Thyroid gland (tissue), 4 donors: ENCODE data around the gene DLGAP1. TPM values are rescaled to one million over a fixed set of nuclear protein-coding genes. Genes with fewer than 3 reads are reported as not detected.

Source experiments
- DNase-seq, 2 donors: peaks; one replicate each; pipeline ENCODE4 v3.0.0-alpha.2; 2019
- H3K27ac ChIP-seq, 3 donors: fragments of 200-600 bp; sonication (generic); 1 replicate in 2 of 3; 2 replicates in 1 of 3; pipeline ENCODE4 v1.5.1; 2016 to 2019; ENCODE audit warnings: mild to moderate bottlenecking in 1 of 3, moderate library complexity in 1 of 3
- H3K27me3 ChIP-seq: fragments of 200-600 bp; sonication (generic); one replicate; pipeline ENCODE4 v1.5.1; 2019
- H3K36me3 ChIP-seq, 2 donors: fragments of 200-600 bp; sonication (generic); one replicate each; pipeline ENCODE4 v1.5.1; 2016 to 2019
- H3K4me1 ChIP-seq, 2 donors: fragments of 200-600 bp; sonication (generic); one replicate each; pipeline ENCODE4 v1.5.1; 2017 to 2019
- H3K4me3 ChIP-seq, 3 donors: fragments of 200-600 bp; sonication (generic); replicated peaks in 1 of 3; 1 replicate in 2 of 3; 2 replicates in 1 of 3; pipeline ENCODE4 v1.5.1; 2016; ENCODE audit warnings: mild to moderate bottlenecking in 1 of 3
- H3K9me3 ChIP-seq: fragments of 200-600 bp; sonication (generic); one replicate; pipeline ENCODE4 v1.5.1; 2017
- POLR2A ChIP-seq, 2 donors: fragments of 450-650 bp; IDR thresholded peaks; one replicate each; pipeline ENCODE4 v1.6.1; 2017; ENCODE audit warnings: antibody characterized with exemption in 2 of 2, mild to moderate bottlenecking in 2 of 2, moderate library complexity in 1 of 2
- WGBS, 2 donors: methylation state at CpG; one replicate each; pipeline ENCODE4 v1.1.5; 2017; 5-methylcytosine and 5-hydroxymethylcytosine counted together
- intact Hi-C: fragments of 100-400 bp; cut with DNase I; formaldehyde crosslinking; loops from one replicate; pipeline ENCODE4 v1.15.1; 2023
- total RNA-seq, 4 donors: library from RNA; depleted of rRNA; stranded (reverse); fragments of >200 nt; gene quantifications; one replicate each; pipeline ENCODE4 v1.2.3, GENCODE V29; 2016
- TF ChIP-seq, protein P1 (sequence below), 6 experiments: fragments of 200-600 bp in 3 of 6; fragments of 450-650 bp in 3 of 6; sonication (generic) in 3 of 6; IDR thresholded peaks; one replicate each; pipeline ENCODE4 v1.5.1; 2016 to 2019; ENCODE audit warnings: antibody characterized with exemption in 6 of 6, mild to moderate bottlenecking in 2 of 6, inconsistent platforms in 1 of 6, moderate library complexity in 1 of 6

Gene DLGAP1
- total RNA-seq, 4 donors from 2014 or later, result 0.25 to 2.7 (median 0.77) TPM

DNA sequence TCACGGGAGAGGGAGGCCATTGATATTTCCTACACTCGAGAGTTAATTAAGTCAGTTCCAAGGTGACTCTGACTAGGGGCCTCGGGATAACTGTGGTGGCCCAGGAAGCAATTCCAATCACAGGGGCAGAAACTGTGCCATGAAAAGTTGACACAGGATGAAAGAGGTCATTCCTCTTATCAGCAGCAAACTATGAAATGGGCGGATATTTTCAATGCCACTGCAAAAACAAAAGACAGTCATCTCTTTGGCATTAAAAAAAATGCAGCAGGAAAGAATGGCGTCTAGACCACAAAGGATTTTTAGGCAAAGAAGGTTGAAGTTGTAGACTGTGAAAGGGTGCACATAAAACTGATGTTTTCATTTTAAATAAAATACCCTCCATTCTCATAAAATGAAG is 955.1 kb downstream of the DLGAP1 start:
- Histone ChIP-seq H3K27ac (no peak overlapping the region), H3K4me1 (peaks cover 4 to 11% of the 10 kb centered on the region in 2 donors), H3K27me3 (no peaks in the 10 kb centered on the region), H3K36me3 (no peaks in the 10 kb centered on the region), H3K9me3 (no peaks in the 10 kb centered on the region), H3K4me3 (no peak overlapping the region)
- intact Hi-C loops, result no loop called here
- WGBS, 2 donors, result 82 to 91% methylated on average over 5 of the region's 5 CpGs
- DNase-seq, result no peak
- TF ChIP-seq, protein P1, sequence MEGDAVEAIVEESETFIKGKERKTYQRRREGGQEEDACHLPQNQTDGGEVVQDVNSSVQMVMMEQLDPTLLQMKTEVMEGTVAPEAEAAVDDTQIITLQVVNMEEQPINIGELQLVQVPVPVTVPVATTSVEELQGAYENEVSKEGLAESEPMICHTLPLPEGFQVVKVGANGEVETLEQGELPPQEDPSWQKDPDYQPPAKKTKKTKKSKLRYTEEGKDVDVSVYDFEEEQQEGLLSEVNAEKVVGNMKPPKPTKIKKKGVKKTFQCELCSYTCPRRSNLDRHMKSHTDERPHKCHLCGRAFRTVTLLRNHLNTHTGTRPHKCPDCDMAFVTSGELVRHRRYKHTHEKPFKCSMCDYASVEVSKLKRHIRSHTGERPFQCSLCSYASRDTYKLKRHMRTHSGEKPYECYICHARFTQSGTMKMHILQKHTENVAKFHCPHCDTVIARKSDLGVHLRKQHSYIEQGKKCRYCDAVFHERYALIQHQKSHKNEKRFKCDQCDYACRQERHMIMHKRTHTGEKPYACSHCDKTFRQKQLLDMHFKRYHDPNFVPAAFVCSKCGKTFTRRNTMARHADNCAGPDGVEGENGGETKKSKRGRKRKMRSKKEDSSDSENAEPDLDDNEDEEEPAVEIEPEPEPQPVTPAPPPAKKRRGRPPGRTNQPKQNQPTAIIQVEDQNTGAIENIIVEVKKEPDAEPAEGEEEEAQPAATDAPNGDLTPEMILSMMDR (IDR thresholded peaks at IDR 0.05), result no peak
- TF ChIP-seq POLR2A (IDR thresholded peaks at IDR 0.05), result no peak

DNA sequence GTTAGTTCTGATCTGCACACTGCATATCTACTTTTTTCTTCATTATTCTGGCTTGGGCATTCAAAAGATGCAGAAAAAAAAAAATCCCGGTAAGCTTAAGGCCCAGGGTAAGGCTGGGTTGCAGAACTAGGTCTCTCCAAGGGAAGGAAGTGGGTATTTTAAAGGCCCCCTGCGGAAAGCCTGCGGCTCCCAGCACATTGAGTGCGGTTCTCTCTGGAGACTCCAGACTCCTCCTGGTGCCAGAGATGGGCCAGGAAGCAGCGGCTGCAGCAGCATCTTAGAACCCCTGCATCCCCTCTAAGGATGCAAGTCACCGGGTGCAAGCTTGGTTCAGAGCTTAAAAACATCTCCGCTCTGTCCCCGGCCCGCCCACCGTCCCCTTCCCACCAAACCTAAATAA is 955.6 kb downstream of the DLGAP1 start:
- no peaks in the 10 kb centered on the region for H3K36me3 ChIP-seq
- intact Hi-C loops, result no loop called here
- 47 to 52% methylated on average over 10 of the region's 10 CpGs for WGBS, 2 donors
- peaks cover 4 to 16% of the 10 kb centered on the region in 2 donors for H3K4me1 ChIP-seq
- no peak for DNase-seq
- H3K27me3 ChIP-seq, result no peaks in the 10 kb centered on the region
- H3K4me3 ChIP-seq, result peak overlapping the region in 1 of 3 donors; percentile 28
- TF ChIP-seq, protein P1 (IDR thresholded peaks at IDR 0.05), result no peak
- no peak for TF ChIP-seq POLR2A (IDR thresholded peaks at IDR 0.05)
- H3K27ac ChIP-seq, result peak overlapping the region in 1 of 3 donors; percentile 22
- H3K9me3 ChIP-seq, result no peaks in the 10 kb centered on the region

DNA sequence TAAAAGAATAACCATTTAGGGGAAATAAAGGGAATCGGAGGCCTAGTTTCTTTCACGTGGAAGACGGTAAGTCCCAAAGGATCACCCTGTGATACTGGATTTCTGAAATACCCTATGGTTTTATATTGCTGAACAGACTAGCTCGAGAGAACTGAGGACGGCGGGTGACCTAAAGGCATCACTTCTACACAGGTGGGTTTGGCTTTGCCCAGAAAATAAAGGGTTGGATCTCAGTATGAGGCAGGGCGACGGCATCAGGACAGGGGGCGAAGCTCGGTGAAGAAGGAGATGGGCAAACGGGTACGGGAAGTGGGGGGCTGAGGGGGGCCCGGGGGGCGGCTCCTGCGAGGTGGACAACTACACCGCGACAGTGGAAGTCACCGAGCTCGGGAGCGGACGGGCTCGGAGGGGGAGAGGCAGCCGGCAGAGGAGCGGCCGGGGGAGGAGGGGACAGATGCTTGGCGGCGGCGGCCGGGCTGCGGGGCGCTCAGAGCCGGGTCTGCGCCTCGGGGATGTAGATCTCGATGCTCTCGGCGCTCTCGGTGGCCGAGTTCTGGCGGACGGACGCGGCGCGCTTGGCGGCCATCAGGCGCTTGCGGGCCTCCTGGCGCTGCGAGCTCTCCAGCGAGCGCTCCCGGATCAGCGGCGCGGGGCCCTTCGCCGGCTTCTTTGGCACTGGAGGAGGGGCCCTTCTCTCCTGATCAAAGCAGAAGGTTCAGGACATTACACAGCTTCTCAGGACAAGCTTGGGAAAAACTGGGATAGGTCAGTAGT is 956.2 kb downstream of the DLGAP1 start:
- H3K27me3 ChIP-seq, result no peaks in the 10 kb centered on the region
- 27 to 45% methylated on average over 24 to 37 of the region's 58 CpGs for WGBS, 2 donors
- H3K27ac ChIP-seq, result peak overlapping the region in 1 of 3 donors; percentile 22
- TF ChIP-seq, protein P1 (IDR thresholded peaks at IDR 0.05), result no peak
- TF ChIP-seq POLR2A (IDR thresholded peaks at IDR 0.05), result no peak
- H3K4me3 ChIP-seq, result peak overlapping the region in 2 of 3 donors; percentile 28 to 30
- intact Hi-C loops, result no loop called here
- H3K36me3 ChIP-seq, result no peaks in the 10 kb centered on the region
- peak; percentile 49 to 50 for DNase-seq
- H3K4me1 ChIP-seq, result peaks cover 4 to 22% of the 10 kb centered on the region in 2 donors
- no peaks in the 10 kb centered on the region for H3K9me3 ChIP-seq

DNA sequence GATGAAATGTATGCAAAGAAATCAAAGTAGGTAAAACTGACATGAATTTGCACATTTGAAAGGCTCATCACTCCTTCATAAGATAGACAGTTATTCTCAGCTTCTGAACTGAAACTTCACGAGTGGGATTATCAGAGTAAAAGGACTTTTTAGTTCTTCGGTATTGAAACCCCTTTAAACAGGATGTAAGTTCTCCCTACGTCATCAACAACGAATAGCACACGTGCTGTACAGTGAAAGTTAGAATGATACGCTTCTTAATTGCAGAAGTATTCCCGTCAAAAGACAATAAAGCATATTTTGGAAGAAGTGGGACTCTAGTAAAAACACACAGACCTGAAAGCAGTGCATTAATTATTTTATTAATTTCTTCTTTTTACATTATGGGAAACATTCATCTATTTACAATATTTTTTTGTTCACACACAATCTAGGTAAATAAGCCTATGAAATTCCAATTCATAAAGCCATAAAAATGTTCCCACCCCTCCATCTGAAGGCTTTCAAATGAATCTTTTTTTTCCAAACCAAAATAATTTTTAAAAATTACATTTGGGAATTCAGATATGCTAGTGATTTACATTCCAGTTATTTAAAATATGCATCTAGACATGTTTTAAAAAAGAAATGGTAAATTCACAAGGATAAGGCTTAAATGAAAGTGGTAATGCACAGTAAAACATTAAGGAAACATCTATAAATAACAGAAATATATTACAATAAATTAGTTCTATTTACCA is 959.2 kb downstream of the DLGAP1 start:
- DNase-seq, result no peak
- TF ChIP-seq POLR2A (IDR thresholded peaks at IDR 0.05), result no peak
- TF ChIP-seq, protein P1 (IDR thresholded peaks at IDR 0.05), result no peak
- Histone ChIP-seq H3K9me3 (no peaks in the 10 kb centered on the region), H3K36me3 (no peaks in the 10 kb centered on the region), H3K27me3 (no peaks in the 10 kb centered on the region), H3K27ac (no peak overlapping the region), H3K4me1 (peaks cover 13 to 42% of the 10 kb centered on the region in 2 donors), H3K4me3 (no peak overlapping the region)
- intact Hi-C loops, result no loop called here
- 76 to 85% methylated on average over 7 of the region's 7 CpGs for WGBS, 2 donors

DNA sequence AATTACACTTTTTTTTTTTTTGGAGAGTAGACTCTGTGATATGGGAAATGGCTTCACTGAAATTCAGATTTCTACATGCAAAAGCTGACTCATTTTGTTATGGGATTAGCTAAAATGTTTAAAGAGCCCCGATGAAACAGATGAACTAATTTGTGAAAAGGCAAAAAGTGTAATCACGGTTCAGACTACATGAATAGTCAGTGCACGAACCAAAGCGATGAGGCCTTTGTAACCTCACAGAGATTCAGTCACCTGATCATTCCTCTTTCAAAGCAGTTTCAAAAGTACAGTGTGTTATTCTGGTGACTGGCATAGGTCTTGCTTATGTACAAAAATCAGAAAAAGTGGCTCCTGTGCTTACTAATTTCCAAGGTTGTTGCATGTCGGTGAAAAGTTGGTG is 960.5 kb downstream of the DLGAP1 start:
- H3K9me3 ChIP-seq, result no peaks in the 10 kb centered on the region
- TF ChIP-seq POLR2A (IDR thresholded peaks at IDR 0.05), result no peak
- TF ChIP-seq, protein P1 (IDR thresholded peaks at IDR 0.05), result no peak
- intact Hi-C loops, result no loop called here
- H3K4me1 ChIP-seq, result peaks cover 12 to 37% of the 10 kb centered on the region in 2 donors
- H3K36me3 ChIP-seq, result no peaks in the 10 kb centered on the region
- no peaks in the 10 kb centered on the region for H3K27me3 ChIP-seq
- no peak for DNase-seq
- no peak overlapping the region for H3K4me3 ChIP-seq
- H3K27ac ChIP-seq, result peak overlapping the region in 1 of 3 donors; percentile 18
- WGBS, 2 donors, result 91 to 93% methylated on average over 5 of the region's 5 CpGs
